ENCODE results near the gene ZNF804B. TPM values are rescaled to one million over a fixed set of nuclear protein-coding genes. Genes with fewer than 3 reads are reported as not detected.
A peak's percentile ranks its signal among the peaks of the same experiment; 100 is the strongest.

Gene ZNF804B
- total RNA-seq, 1 donor from 2014 or later, result not detected

- Histone ChIP-seq H3K27ac (no peak overlapping the region), H3K27me3 (ENCODE audit: low read depth) (no peaks in the 10 kb centered on the region), H3K4me1 (no peaks in the 10 kb centered on the region), H3K9me3 (no peaks in the 10 kb centered on the region), H3K36me3 (no peaks in the 10 kb centered on the region), H3K4me3 (no peak overlapping the region)
- intact Hi-C loops (cut with DNase I), result no loop called here
- ATAC-seq (no peak), DNase-seq (no peak)
- no peak for TF ChIP-seq CTCF (IDR thresholded peaks at IDR 0.05)
These were observed 241.8 kb downstream of the ZNF804B start for GRCh38 chr7:89001306-89001705.

GRCh38 chr7:89002981-89003956 lies 243.8 kb downstream of the ZNF804B start:
- intact Hi-C loops (cut with DNase I), result no loop called here
- ATAC-seq (peak in 1 of 2 donors; percentile 31), DNase-seq (no peak)
- Histone ChIP-seq H3K27me3 (ENCODE audit: low read depth) (no peaks in the 10 kb centered on the region), H3K36me3 (no peaks in the 10 kb centered on the region), H3K27ac (no peak overlapping the region), H3K4me3 (peak overlapping the region; percentile 33), H3K4me1 (no peaks in the 10 kb centered on the region), H3K9me3 (no peaks in the 10 kb centered on the region)
- TF ChIP-seq CTCF (IDR thresholded peaks at IDR 0.05), result no peak

- Histone ChIP-seq H3K4me3 (no peak overlapping the region), H3K27ac (no peak overlapping the region), H3K27me3 (ENCODE audit: low read depth) (no peaks in the 10 kb centered on the region), H3K4me1 (no peaks in the 10 kb centered on the region), H3K36me3 (no peaks in the 10 kb centered on the region), H3K9me3 (no peaks in the 10 kb centered on the region)
- DNase-seq (no peak), ATAC-seq (no peak)
- intact Hi-C loops (cut with DNase I), result no loop called here
- no peak for TF ChIP-seq CTCF (IDR thresholded peaks at IDR 0.05)
These were observed 252.5 kb downstream of the ZNF804B start for GRCh38 chr7:89012016-89012415.

- no peaks in the 10 kb centered on the region for H3K36me3 ChIP-seq
- intact Hi-C loops (cut with DNase I), result no loop called here
- no peaks in the 10 kb centered on the region for H3K4me1 ChIP-seq
- DNase-seq (no peak), ATAC-seq (no peak)
- H3K9me3 ChIP-seq, result no peaks in the 10 kb centered on the region
- no peak overlapping the region for H3K4me3 ChIP-seq
- TF ChIP-seq CTCF (IDR thresholded peaks at IDR 0.05), result no peak
- H3K27me3 ChIP-seq (ENCODE audit: low read depth), result no peaks in the 10 kb centered on the region
- no peak overlapping the region for H3K27ac ChIP-seq
These were observed 258.2 kb downstream of the ZNF804B start for GRCh38 chr7:89017695-89018094.

- ATAC-seq (no peak), DNase-seq (no peak)
- Histone ChIP-seq H3K27me3 (ENCODE audit: low read depth) (no peaks in the 10 kb centered on the region), H3K36me3 (no peaks in the 10 kb centered on the region), H3K9me3 (no peaks in the 10 kb centered on the region), H3K4me1 (no peaks in the 10 kb centered on the region), H3K27ac (no peak overlapping the region), H3K4me3 (no peak overlapping the region)
- intact Hi-C loops (cut with DNase I), result no loop called here
- TF ChIP-seq CTCF (IDR thresholded peaks at IDR 0.05), result no peak
These were observed 262.2 kb downstream of the ZNF804B start for GRCh38 chr7:89021741-89022140.
